Right lobe of liver (tissue), 6 donors: ENCODE results near the gene OBP2A. TPM values are rescaled to one million over a fixed set of nuclear protein-coding genes. Genes with fewer than 3 reads are reported as not detected.
A peak's percentile ranks its signal among the peaks of the same experiment; 100 is the strongest.

Source experiments
- ATAC-seq, 4 donors: fragments of 200-7000 bp; cut with Tn5 transposase; one replicate each; pipeline ENCODE4 v1.9.1; 2020; ENCODE audit warnings: mild to moderate bottlenecking in 4 of 4, moderate library complexity in 4 of 4
- DNase-seq, 3 donors: peaks; one replicate each; pipeline ENCODE4 v3.0.0-alpha.2; 2020
- H3K27ac ChIP-seq, 3 donors: fragments of 200-600 bp; one replicate each; pipeline ENCODE4 v1.8.0; 2022
- H3K27me3 ChIP-seq, 2 donors: fragments of 200-600 bp; one replicate each; pipeline ENCODE4 v1.8.0; 2022
- H3K36me3 ChIP-seq, 4 donors: fragments of 200-600 bp; sonication (generic) in 1 of 4; one replicate each; pipeline versions ENCODE4 v1.5.1 to v1.8.0; 2017 to 2022; ENCODE audit warnings: control low read depth in 1 of 4
- H3K4me1 ChIP-seq, 4 donors: fragments of 200-600 bp; sonication (generic) in 1 of 4; one replicate each; pipeline versions ENCODE4 v1.5.1 to v1.8.0; 2017 to 2022; ENCODE audit warnings: control low read depth in 1 of 4
- H3K4me3 ChIP-seq, 3 donors: fragments of 200-600 bp; one replicate each; pipeline ENCODE4 v1.8.0; 2022
- H3K9me3 ChIP-seq, 4 donors: fragments of 200-600 bp; sonication (generic) in 1 of 4; one replicate each; pipeline versions ENCODE4 v1.5.1 to v1.8.0; 2017 to 2022; ENCODE audit warnings: control low read depth in 1 of 4
- CTCF ChIP-seq, 4 donors: fragments of 200-600 bp in 3 of 4; fragments of 450-650 bp in 1 of 4; IDR thresholded peaks; one replicate each; pipeline versions ENCODE4 v1.5.1 to v1.8.0; 2016 to 2022; ENCODE audit warnings: antibody characterized with exemption in 4 of 4, mild to moderate bottlenecking in 2 of 4
- POLR2A ChIP-seq: fragments of 450-650 bp; IDR thresholded peaks from one replicate; pipeline ENCODE4 v1.6.1; 2017; ENCODE audit warnings: antibody characterized with exemption, mild to moderate bottlenecking
- WGBS: methylation state at CpG from one replicate; pipeline ENCODE4 v1.1.6; 2018; ENCODE audit warnings: low coverage, low lambda C conversion rate; ENCODE audit not compliant: insufficient coverage; ENCODE audit errors: missing lambda C conversion rate; 5-methylcytosine and 5-hydroxymethylcytosine counted together
- intact Hi-C, 2 donors: fragments of 100-400 bp; cut with DNase I; formaldehyde crosslinking; loops; one replicate each; pipeline versions ENCODE4 v1.11.2 to v1.14.1; 2022
- total RNA-seq, 6 experiments: library from RNA; depleted of rRNA in 2 of 6; stranded (reverse); fragments of >200 nt in 2 of 6; fragmentation: NEBNext Ultra II Directional in 3 of 6; extraction: Animal tissue kit (Norgen Biotek cat#: 25700) in 3 of 6; gene quantifications; one replicate each; pipeline versions ENCODE4 v1.1.0 to v1.2.4, GENCODE V29; 2016 to 2023
- donor health status: DM: no; HTN: yes; CAD: no.
- donor health status: DM: no; HTN: no; CAD: no.
- donor health status: DM: no; HTN: no; CAD: no.
- donor health status: DM: no; HTN: yes; CAD: no.
- donor health status: DM: no; HTN: yes; CAD: no.

Gene OBP2A
- total RNA-seq, 6 experiments from 2014 or later, result not detected

- Histone ChIP-seq H3K4me1 (no peaks in the 10 kb centered on the region), H3K27me3 (no peaks in the 10 kb centered on the region), H3K36me3 (no peaks in the 10 kb centered on the region), H3K27ac (no peak overlapping the region), H3K4me3 (no peak overlapping the region), H3K9me3 (no peaks in the 10 kb centered on the region)
- 44% methylated on average over 4 of the region's 11 CpGs for WGBS
- no peak for ATAC-seq
- intact Hi-C loops, result no loop called here
- peak in 1 of 3 donors; percentile 30 for DNase-seq
- TF ChIP-seq CTCF (IDR thresholded peaks at IDR 0.05) (no peak), POLR2A (no peak)
These were observed 34.9 kb downstream of the OBP2A start for GRCh38 chr9:135580664-135581380.

- TF ChIP-seq CTCF (IDR thresholded peaks at IDR 0.05), result no peak
- no peak for TF ChIP-seq POLR2A
- Histone ChIP-seq H3K4me1 (no peaks in the 10 kb centered on the region), H3K27ac (no peak overlapping the region), H3K4me3 (no peak overlapping the region), H3K27me3 (no peaks in the 10 kb centered on the region), H3K9me3 (no peaks in the 10 kb centered on the region), H3K36me3 (no peaks in the 10 kb centered on the region)
- intact Hi-C loops, result no loop called here
- DNase-seq (peak in 1 of 3 donors; percentile 31), ATAC-seq (no peak)
- 75% methylated on average over 11 of the region's 18 CpGs for WGBS
These were observed 35.9 kb downstream of the OBP2A start for GRCh38 chr9:135581636-135582426.

GRCh38 chr9:135582541-135582940 lies 36.6 kb downstream of the OBP2A start:
- DNase-seq (peak in 1 of 3 donors; percentile 42), ATAC-seq (no peak)
- intact Hi-C loops, result no loop called here
- no peak for TF ChIP-seq POLR2A
- no peak for TF ChIP-seq CTCF (IDR thresholded peaks at IDR 0.05)
- Histone ChIP-seq H3K36me3 (no peaks in the 10 kb centered on the region), H3K27ac (no peak overlapping the region), H3K27me3 (no peaks in the 10 kb centered on the region), H3K9me3 (no peaks in the 10 kb centered on the region), H3K4me1 (no peaks in the 10 kb centered on the region), H3K4me3 (no peak overlapping the region)
- 59% methylated on average over 5 of the region's 14 CpGs for WGBS

- Histone ChIP-seq H3K9me3 (no peaks in the 10 kb centered on the region), H3K4me3 (no peak overlapping the region), H3K27me3 (no peaks in the 10 kb centered on the region), H3K4me1 (no peaks in the 10 kb centered on the region), H3K27ac (no peak overlapping the region), H3K36me3 (no peaks in the 10 kb centered on the region)
- TF ChIP-seq POLR2A (no peak), CTCF (IDR thresholded peaks at IDR 0.05) (no peak)
- 45% methylated on average over 5 of the region's 19 CpGs for WGBS
- intact Hi-C loops, result no loop called here
- ATAC-seq (no peak), DNase-seq (no peak)
These were observed 37.2 kb downstream of the OBP2A start for GRCh38 chr9:135582966-135583687.
